GM12892 (cell line): ENCODE data around the gene GLRX3.

Source experiments
- POLR2A ChIP-seq: IDR thresholded peaks from 2 replicates; pipeline ENCODE4 v1.6.1; 2011; ENCODE audit warnings: low read depth, low read length, control low read depth
- POLR2AphosphoS5 ChIP-seq: IDR thresholded peaks from 2 replicates; pipeline ENCODE4 v1.6.1; 2011; ENCODE audit warnings: low read depth, low read length, control low read depth

DNA sequence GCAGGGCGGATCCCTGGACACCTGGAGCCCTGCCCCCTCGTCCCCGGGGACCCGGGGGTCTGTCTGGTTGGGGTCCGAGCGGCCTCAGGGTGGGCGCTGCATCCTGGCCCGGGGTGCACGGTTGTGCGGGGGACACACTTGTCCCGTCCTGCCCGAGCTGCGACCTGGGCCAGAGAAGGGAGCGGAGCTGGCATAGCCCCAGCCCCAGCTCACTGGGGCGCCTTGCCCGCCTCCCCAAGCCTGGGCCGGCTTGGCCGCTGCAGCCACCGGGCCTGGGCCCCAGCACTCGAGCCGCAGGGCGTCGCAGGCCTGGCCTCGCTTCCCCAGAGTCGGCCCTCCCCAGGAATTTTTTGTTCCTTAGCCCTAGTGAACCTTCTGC, 54.5 kb downstream of the GLRX3 start:
- no peak for TF ChIP-seq POLR2AphosphoS5
- no peak for TF ChIP-seq POLR2A
